ENCODE measurements around the gene UTS2R. TPM values are rescaled to one million over a fixed set of nuclear protein-coding genes. Genes with fewer than 3 reads are reported as not detected.

Gene UTS2R
- polyA plus RNA-seq, 1 experiment: not detected

GRCh38 chr17:82392209-82392920, 20.8 kb downstream of the UTS2R start:
- DNase-seq (ENCODE audit: low read depth): no peak
- no peaks in the 10 kb centered on the region; the same call in 1 of the 2 replicates for H3K36me3 ChIP-seq (ENCODE audit: control insufficient read depth, insufficient read depth, low read length)
- no peak for TF ChIP-seq CTCF (IDR thresholded peaks at IDR 0.05; ENCODE audit: insufficient read depth, low read depth, low read length)
- POLR2A ChIA-PET: no interaction called here
- CTCF ChIA-PET: interaction anchor here (2.0 kb wide), 1 partner anchor 34 kb away, joined by 4 read pairs; no protein-coding TSS in a partner anchor
- no peak overlapping the region for H3K4me3 ChIP-seq (ENCODE audit: low read depth, low read length)
- H3K27me3 ChIP-seq (ENCODE audit: control insufficient read depth, insufficient read depth, low read length): peaks cover 5% of the 10 kb centered on the region

- CTCF ChIA-PET: interaction anchor here (2.0 kb wide), 1 partner anchor 35 kb away, joined by 4 read pairs; no protein-coding TSS in a partner anchor
- DNase-seq (ENCODE audit: low read depth): no peak
- TF ChIP-seq CTCF (IDR thresholded peaks at IDR 0.05; ENCODE audit: insufficient read depth, low read depth, low read length): no peak
- Histone ChIP-seq H3K36me3 (ENCODE audit: control insufficient read depth, insufficient read depth, low read length) (no peaks in the 10 kb centered on the region; the same call in 1 of the 2 replicates), H3K27me3 (ENCODE audit: control insufficient read depth, insufficient read depth, low read length) (peaks cover under 1% of the 10 kb centered on the region; the same call in 1 of the 2 replicates), H3K4me3 (ENCODE audit: low read depth, low read length) (no peak overlapping the region)
- POLR2A ChIA-PET: no interaction called here
These were observed 21.4 kb downstream of the UTS2R start for GRCh38 chr17:82392941-82393340.

GRCh38 chr17:82394278-82394677, 22.7 kb downstream of the UTS2R start:
- DNase-seq (ENCODE audit: low read depth): no peak
- H3K4me3 ChIP-seq (ENCODE audit: low read depth, low read length): no peak overlapping the region
- no peaks in the 10 kb centered on the region; the same call in 1 of the 2 replicates for H3K36me3 ChIP-seq (ENCODE audit: control insufficient read depth, insufficient read depth, low read length)
- no peaks in the 10 kb centered on the region for H3K27me3 ChIP-seq (ENCODE audit: control insufficient read depth, insufficient read depth, low read length)
- TF ChIP-seq CTCF (IDR thresholded peaks at IDR 0.05; ENCODE audit: insufficient read depth, low read depth, low read length): no peak
- CTCF ChIA-PET: interaction anchor here (2.0 kb wide), 1 partner anchor 36 kb away, joined by 4 read pairs; no protein-coding TSS in a partner anchor
- POLR2A ChIA-PET: no interaction called here

GRCh38 chr17:82396601-82397435, 25.3 kb downstream of the UTS2R start:
- peak; percentile 97 for DNase-seq (ENCODE audit: low read depth)
- Histone ChIP-seq H3K4me3 (ENCODE audit: low read depth, low read length) (no peak overlapping the region), H3K27me3 (ENCODE audit: control insufficient read depth, insufficient read depth, low read length) (no peaks in the 10 kb centered on the region), H3K36me3 (ENCODE audit: control insufficient read depth, insufficient read depth, low read length) (no peaks in the 10 kb centered on the region; the same call in 1 of the 2 replicates)
- ChIA-PET POLR2A (no interaction called here), CTCF (interaction anchor here (0.6 to 0.9 kb wide), 2 partner anchors 47 to 367 kb away, joined by 4 read pairs; no protein-coding TSS in a partner anchor)
- TF ChIP-seq CTCF (IDR thresholded peaks at IDR 0.05; ENCODE audit: insufficient read depth, low read depth, low read length): no peak

Data from BJ (cell line).